ENCODE measurements around the gene PCDHAC1.
"Not testable (repeated sequence)": the region's sequence is repeated elsewhere in the genome, so short reads cannot be mapped to it uniquely, and the experiment has no call there.

The PCDHAC1 gene, protein sequence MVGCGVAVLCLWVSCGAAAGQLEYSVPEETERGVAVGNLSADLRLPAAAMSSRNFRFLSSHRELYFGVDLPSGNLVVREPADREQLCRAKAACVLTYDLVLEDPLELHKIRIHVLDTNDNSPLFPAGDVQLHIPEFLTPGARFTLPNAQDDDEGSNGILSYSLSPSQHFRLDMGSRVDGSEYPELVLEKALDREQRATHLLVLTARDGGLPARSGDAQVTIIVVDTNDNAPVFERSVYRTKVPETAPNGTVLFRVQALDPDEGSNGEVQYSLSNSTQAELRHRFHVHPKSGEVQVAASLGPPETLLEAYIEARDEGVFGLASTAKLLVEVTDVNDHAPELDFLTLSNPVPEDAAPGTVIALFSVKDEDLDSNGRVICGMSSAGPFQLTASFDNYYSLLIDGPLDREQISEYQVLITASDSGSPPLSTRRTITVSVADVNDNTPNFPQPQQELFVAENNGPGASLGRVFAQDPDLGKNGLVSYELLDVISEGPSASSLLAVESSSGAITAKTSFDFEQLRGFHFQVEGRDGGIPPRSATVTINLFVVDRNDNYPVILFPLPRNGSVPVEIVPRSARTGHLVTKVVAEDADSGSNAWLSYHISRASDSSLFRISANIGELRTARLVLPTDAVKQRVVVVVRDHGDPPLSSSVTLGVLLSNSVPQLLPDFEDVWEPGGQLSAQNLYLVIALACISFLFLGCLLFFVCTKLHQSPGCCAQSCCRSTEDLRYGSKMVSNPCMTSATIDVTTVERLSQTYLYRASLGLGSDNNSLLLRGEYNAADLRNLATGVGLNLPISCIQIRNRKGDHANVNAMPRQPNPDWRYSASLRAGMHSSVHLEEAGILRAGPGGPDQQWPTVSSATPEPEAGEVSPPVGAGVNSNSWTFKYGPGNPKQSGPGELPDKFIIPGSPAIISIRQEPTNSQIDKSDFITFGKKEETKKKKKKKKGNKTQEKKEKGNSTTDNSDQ

DNA sequence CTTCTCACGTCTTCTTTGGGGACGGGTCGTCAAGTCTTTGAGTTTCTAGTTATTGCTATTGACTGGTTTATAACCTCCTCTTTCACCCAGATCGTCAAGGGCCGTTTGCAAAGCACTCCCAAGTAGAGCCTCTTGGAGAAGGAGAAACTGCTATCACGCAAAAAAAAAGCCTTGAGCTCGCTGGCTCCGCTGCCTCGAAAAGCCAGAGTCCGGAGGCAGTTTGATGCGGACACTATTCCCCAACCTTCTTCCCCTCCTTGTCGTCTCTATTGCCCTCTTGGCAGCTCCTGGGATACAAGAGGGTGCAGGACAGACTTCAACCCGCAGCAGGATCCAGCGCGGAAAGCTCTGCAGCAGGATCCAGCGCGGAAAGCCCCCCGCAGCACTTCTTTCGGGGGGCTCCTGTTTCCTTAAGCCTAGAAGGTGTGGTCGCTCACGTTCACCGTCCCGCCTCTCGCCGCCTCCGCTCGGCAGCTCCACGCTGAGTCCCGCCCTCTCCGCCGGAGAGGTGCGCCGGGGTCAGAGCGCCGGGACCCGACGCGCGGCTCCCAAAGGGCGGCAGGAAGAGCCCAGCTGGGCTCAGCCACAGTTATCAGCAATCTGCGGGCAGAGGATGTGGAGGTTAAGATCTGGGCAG lies at the start of gene PCDHAC1:
PCDHAC1 (plus strand) TSS at position 494 of the 637 bp plus-strand sequence. CDS start 594 bp downstream, outside the sequence.
- DNase-seq (ENCODE audit: low read depth) = no peak

DNA sequence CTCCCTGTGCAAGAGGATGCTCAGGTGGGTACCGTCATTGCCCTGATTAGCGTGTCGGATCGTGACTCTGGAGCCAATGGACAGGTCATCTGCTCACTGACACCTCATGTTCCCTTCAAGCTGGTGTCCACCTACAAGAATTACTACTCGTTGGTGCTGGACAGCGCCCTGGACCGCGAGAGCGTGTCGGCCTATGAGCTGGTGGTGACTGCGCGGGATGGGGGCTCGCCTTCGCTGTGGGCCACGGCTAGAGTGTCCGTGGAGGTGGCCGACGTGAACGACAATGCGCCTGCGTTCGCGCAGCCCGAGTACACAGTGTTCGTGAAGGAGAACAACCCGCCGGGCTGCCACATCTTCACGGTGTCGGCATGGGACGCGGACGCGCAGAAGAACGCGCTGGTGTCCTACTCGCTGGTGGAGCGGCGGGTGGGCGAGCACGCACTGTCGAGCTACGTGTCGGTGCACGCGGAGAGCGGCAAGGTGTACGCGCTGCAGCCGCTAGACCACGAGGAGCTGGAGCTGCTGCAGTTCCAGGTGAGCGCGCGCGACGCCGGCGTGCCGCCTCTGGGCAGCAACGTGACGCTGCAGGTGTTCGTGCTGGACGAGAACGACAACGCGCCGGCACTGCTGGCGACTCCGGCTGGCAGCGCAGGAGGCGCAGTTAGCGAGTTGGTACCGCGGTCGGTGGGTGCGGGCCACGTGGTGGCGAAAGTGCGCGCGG lies 49.4 kb upstream of the PCDHAC1 start:
- DNase-seq (ENCODE audit: low read depth) = not testable (repeated sequence)

DNA sequence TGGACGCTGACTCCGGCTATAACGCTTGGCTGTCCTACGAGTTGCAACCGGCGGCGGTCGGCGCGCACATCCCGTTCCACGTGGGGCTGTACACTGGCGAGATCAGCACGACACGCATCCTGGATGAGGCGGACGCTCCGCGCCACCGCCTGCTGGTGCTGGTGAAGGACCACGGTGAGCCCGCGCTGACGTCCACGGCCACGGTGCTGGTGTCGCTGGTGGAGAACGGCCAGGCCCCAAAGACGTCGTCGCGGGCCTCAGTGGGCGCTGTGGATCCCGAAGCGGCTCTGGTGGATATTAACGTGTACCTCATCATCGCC lies 48.9 kb upstream of the PCDHAC1 start:
- no peak for DNase-seq (ENCODE audit: low read depth)

DNA sequence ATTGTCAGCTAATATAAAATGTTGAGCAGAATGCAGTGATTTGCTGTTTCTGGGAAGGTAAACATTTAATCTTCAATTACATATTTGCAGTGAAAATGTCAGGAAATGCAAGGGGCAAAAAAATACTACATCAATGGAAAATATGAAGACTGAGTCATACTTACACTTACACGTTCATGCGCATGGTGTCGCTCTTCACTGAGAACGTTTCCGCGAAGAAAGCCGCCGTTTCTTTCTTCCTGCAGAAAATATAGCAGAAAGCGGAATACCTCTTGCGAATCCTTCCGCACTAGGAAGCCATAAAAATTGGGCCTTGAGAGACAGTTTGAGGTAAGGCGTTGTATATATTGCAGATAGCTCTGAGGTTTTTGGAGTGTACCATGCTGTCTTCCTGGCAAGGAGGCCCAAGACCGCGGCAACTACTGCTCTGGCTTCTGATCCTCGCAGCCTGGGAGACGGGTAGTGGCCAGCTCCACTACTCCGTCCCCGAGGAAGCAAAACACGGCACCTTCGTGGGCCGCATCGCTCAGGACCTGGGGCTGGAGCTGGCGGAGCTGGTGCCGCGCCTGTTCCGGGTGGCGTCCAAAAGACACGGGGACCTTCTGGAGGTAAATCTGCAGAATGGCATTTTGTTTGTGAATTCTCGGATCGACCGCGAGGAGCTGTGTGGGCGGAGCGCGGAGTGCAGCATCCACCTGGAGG lies 44.1 kb upstream of the PCDHAC1 start, which contains the start of gene PCDHA13:
PCDHA13 (plus strand) TSS at position 236 of the 702 bp plus-strand sequence; CDS start at position 381, 145 bp downstream.
- DNase-seq (ENCODE audit: low read depth) = no peak

DNA sequence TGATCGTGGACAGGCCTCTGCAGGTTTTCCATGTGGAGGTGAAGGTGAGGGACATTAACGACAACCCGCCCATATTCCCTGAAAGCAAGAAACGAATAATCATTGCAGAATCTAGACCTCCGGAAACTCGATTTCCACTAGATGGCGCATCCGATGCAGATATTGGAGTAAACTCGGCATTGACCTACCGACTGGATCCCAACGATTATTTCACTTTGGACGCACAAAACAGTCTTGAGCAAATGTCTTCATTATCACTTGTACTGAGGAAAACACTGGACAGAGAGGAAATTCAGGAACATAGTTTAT lies 43.6 kb upstream of the PCDHAC1 start:
- no peak for DNase-seq (ENCODE audit: low read depth)

DNA sequence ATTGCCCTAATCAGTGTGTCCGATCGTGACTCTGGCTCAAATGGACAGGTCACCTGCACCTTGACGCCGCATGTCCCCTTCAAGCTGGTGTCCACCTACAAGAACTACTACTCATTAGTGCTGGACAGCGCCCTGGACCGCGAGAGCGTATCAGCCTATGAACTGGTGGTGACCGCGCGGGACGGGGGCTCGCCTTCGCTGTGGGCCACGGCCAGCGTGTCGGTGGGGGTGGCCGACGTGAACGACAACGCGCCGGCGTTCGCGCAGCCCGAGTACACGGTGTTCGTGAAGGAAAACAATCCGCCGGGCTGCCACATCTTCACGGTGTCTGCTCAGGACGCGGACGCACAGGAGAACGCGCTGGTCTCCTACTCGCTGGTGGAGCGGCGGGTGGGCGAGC lies 42.7 kb upstream of the PCDHAC1 start:
- no peak for DNase-seq (ENCODE audit: low read depth)

DNA sequence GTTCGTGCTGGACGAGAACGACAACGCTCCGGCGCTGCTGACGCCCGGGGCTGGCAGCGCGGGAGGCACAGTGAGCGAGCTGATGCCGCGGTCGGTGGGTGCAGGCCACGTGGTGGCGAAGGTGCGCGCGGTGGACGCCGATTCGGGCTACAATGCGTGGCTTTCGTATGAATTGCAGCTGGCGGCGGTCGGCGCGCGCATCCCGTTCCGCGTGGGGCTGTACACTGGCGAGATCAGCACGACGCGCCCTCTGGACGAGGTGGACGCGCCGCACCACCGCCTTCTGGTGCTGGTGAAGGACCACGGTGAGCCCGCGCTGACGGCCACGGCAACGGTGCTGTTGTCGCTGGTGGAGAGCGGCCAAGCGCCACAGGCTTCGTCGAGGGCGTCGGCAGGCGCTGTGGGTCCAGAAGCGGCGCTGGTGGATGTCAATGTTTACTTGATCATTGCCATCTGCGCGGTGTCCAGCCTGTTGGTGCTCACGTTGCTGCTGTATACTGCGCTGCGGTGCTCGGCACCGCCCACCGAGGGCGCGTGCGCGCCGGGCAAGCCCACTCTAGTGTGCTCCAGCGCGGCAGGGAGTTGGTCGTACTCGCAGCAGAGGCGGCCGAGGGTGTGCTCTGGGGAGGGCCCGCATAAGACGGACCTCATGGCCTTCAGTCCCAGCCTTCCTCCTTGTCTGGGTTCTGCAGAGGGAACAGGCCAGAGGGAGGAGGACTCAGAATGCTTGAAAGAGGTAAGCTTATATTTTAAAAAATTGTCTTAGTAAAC lies 42.0 kb upstream of the PCDHAC1 start:
- DNase-seq (ENCODE audit: low read depth) = no peak

DNA sequence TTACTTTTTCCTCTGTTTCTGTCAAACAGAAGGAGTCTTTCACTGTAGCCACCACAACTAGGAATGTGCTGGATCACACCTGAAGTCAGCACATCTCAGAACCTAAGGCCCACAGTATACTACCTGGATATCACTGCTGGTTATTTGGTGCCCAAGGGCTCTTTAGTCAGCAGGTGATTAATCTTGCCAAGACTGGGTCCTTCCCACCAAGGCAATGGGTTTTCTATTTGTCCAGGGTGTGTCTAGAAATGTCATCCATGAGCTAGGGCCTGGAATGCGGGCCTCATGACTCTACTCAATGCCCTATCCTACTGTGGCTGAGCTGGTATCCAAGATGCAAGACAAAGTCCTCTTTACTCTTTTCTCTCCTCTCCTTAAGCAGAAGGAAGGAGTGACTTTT lies 9.8 kb upstream of the PCDHAC1 start:
- DNase-seq (ENCODE audit: low read depth) = no peak

DNA sequence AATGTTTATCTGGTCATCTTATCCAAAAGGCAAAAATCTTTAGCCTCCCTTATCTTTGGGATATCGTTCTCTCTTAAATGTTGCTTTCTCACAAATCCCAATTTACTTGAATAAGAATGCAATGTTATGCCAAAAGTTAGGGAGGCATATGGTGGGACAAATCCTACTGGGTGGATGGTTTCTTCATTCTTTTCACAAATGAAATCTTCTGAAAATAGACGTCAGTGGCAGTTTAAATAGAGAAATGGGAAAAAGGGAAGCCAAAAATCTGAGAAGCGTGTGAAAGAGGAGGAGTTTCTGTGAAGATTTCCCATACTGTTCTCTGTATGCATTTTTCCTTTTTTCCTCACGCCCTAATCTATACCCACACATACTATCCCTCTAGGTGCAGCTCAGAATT lies 2.5 kb upstream of the PCDHAC1 start:
- no peak for DNase-seq (ENCODE audit: low read depth)

DNA sequence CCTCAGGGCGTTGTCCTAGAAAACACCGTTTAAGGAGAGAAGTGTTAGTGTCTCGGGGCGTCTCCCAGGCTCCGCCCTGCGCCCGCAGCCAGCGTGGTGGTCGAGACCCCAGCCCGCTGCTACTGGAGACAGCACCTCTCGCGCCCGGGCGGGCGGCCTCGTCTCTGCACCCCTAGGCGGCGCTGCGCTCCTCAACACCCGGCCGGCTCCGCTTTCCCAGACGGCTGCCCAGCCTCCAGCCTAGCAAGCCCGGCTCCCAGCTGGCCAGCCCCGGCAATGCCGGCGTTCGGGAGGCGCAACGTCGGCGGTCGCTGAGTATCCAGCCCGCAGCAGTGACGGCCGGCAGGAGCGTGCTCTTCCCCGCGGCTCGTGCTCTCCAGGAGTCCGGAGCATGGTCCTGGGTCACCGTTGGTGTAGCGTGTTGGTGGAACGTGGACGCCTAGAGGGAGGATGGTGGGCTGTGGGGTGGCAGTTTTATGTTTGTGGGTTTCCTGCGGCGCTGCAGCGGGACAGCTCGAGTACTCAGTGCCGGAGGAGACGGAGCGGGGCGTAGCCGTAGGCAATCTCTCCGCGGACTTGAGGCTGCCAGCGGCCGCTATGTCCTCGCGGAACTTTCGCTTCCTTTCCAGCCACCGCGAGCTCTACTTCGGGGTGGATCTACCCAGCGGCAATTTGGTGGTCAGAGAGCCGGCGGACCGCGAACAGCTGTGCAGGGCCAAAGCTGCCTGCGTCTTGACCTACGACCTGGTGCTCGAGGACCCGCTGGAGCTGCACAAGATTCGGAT lies 536 bp downstream of the PCDHAC1 start:
- no peak for DNase-seq (ENCODE audit: low read depth)

DNA sequence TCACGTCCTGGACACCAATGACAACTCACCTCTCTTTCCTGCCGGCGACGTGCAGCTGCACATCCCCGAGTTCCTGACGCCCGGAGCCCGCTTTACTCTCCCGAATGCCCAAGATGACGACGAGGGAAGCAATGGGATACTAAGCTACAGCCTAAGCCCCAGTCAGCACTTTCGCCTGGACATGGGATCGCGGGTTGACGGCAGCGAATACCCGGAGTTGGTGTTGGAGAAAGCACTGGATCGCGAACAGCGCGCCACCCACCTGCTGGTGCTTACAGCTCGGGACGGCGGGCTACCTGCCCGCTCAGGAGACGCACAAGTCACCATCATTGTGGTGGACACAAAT lies 1.1 kb downstream of the PCDHAC1 start:
- no peak for DNase-seq (ENCODE audit: low read depth)

DNA sequence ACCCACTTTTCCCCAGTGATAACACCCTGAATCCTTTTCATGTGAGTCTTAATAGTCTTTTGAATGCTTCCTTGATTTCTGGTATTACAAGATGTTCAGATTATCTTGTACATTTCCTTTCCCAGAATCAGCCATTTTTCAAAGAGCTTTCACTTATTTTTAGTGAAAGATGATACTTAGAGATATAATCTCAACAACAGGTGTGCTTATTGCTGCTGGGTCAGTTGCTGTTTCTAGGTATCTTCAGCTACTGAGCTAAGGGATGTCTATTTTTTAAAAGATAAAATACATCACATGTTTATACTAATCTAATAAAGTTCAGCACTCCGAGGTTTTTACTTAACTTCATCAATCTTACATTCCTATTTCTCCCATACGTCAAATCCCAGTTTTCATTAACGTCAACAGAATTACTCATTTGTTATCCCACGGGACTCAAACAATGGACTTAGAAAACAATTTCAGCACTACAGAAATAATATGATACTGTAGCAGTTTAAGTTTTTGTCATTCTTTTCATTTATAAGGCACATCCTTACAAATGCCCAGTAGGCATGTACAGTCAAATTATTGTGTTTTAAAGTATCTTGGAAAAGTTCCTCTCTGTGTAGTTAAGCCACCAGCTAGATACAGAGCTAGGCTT lies 9.0 kb downstream of the PCDHAC1 start:
- no peak for DNase-seq (ENCODE audit: low read depth)

DNA sequence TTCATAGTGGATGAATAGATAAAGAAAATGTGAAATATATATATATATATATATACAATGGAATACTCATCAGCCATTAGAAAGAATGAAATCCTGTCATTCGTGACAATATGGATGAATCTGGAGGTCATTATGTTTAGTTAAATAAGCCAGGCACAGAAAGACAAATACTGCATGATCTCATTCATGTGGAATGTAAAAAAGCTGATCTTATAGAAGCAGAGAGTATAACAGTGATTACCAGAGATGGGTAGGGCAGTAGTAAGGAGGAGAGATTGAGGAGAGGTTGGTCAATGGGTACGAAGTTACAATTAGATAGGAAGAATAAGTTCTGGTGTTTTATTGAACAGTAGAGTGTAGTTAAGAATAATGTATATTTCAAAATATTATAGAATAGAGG lies 20.5 kb downstream of the PCDHAC1 start:
- no peak for DNase-seq (ENCODE audit: low read depth)

DNA sequence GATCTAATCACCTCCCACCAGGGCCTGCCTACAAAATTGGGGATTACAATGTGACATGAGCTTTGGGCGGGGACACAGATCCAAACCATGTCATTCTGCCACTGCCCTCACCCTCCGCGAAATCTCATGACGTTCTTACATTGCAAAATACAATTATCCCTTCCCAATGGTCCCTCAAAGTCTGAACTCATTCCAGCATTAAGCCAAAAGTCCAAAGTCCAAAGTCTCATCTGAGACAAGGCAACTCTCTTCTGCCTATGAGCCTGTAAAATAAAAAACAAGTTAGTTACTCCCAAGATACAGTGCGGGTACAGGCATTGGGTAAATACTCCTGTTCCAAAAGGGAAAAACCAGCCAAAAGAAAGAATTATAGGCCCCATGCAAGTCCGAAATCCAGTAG lies 25.5 kb downstream of the PCDHAC1 start:
- no peak for DNase-seq (ENCODE audit: low read depth)

DNA sequence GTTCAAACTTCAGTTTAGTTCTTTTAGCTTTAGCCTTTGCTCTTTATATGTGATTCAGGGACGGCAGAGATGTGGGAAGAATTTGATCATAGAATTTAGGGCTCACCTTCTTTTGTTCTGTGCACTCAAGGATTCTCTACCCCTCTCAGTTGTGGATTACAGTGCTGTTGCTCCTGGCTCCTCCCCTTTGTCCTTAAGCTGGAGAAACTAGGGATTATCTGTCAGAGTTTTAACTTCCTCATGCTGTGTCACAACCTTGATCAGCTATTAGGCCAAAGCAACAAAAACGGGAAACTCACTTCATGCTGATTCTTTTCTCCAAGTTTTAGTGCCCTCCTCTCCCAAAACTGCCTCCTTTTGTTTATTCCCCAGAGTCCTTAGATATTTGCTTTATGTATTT lies 27.1 kb downstream of the PCDHAC1 start:
- DNase-seq (ENCODE audit: low read depth) = no peak

DNA sequence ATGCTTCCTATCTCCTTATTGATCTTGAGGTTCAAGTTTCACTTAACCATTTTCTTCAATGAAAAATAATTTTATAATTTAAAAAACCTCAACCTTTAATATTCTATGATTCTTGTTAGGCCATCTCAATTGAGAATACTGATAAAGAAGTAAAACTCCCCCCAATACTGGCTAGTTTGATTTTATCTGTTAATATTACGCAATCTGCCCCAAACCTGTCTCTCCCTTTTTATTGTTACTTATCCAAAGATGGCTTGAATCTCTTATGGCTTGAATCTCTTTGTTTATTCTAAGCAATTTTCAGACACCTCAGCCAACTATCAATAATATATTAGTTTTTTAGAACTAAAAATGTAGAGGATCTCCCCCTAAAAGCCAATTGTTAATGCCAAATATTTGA lies 36.1 kb downstream of the PCDHAC1 start:
- no peak for DNase-seq (ENCODE audit: low read depth)

DNA sequence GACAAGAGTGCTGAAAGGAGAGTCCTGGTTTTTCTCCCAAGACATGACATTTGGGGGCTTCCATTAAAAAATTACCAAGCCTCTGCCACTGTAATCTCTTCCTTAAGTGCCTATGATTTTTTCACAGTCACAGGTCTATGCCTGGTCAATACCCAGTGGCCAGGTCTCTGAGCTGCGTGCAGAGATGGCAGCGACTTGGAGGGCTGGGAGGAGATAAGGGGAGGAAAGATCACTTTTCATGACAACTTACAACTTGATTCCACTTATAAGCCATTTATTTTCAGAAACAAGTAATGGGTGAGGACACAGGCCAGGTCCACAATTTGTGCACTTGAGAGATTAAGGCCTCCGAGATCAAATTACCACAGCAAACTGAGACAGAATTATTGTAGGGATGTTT lies 38.3 kb downstream of the PCDHAC1 start:
- DNase-seq (ENCODE audit: low read depth) = no peak

DNA sequence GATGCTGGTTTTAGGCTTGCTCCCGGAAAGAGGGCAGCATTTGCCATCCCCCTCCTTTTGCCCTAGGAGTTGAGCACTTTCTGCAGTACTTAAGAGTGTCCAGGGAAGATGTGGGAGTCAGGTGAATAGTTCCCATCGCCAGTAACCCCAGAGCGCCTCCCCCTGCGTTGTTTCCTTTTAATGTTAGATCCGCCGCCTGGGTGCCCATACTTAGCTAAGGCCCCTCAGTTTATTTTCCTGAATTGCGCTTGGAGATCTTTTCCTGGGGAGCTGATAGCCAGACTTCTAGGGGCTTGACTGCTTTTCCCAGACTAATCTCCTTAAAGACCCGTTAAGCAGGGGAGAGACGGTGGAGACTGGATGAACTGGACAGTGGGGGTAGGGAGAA lies 39.8 kb downstream of the PCDHAC1 start:
- no peak for DNase-seq (ENCODE audit: low read depth)
